PC-9 (cell line): ENCODE data around the gene AP3B1. TPM values are rescaled to one million over a fixed set of nuclear protein-coding genes. Genes with fewer than 3 reads are reported as not detected.

Source experiments
- BruUV-seq: library from RNA; stranded (reverse); fragments of 400-500 nt; replicated peaks from 2 replicates; lab custom pipeline; 2021; lab: Mats Ljungman, UMichigan
- CTCF ChIA-PET: fragments of 300-600 bp; sonication (Branson Sonifier 250); formaldehyde crosslinking; loops from one replicate; lab custom pipeline; 2022; ENCODE audit warnings: antibody characterized with exemption; lab: Charles Lee
- POLR2A ChIA-PET: fragments of 300-600 bp; sonication (Branson Sonifier 250); formaldehyde crosslinking; loops from one replicate; lab custom pipeline; 2022; ENCODE audit warnings: antibody characterized with exemption; ENCODE audit not compliant: unreplicated experiment; lab: Charles Lee
- DNase-seq, 2 experiments: peaks; one replicate each; pipeline versions ENCODE4 v3.0.0 to v3.0.0-alpha.2; 2015 to 2022; ENCODE audit warnings: mixed read lengths in 1 of 2
- H2AFZ ChIP-seq: fragments of 200-600 bp; sonication (generic); 2 replicates; pipeline ENCODE4 v1.8.1; 2017; ENCODE audit warnings: antibody characterized with exemption
- H3F3A ChIP-seq: fragments of 200-600 bp; sonication (generic); 2 replicates; pipeline ENCODE4 v1.8.1; 2017; ENCODE audit warnings: antibody characterized with exemption, mild to moderate bottlenecking, low read depth; ENCODE audit not compliant: insufficient read depth
- H3K27ac ChIP-seq: fragments of 200-600 bp; sonication (generic); 2 replicates; pipeline ENCODE4 v1.6.1; 2016; ENCODE audit warnings: mixed run types
- H3K27me3 ChIP-seq: fragments of 200-600 bp; sonication (generic); 2 replicates; pipeline ENCODE4 v1.6.1; 2016; ENCODE audit warnings: low read depth, mixed run types; ENCODE audit not compliant: insufficient read depth
- H3K36me3 ChIP-seq: fragments of 200-600 bp; sonication (generic); 2 replicates; pipeline ENCODE4 v1.6.1; 2016; ENCODE audit warnings: low read depth, mixed run types
- H3K4me1 ChIP-seq: fragments of 200-600 bp; sonication (generic); replicated peaks from 2 replicates; pipeline ENCODE4 v1.6.1; 2016; ENCODE audit warnings: mixed run types; ENCODE audit not compliant: insufficient read depth
- H3K4me2 ChIP-seq: fragments of 200-600 bp; sonication (generic); 2 replicates; pipeline ENCODE4 v1.6.1; 2017; ENCODE audit warnings: mixed run types
- H3K4me3 ChIP-seq: fragments of 200-600 bp; sonication (generic); 2 replicates; pipeline ENCODE4 v1.6.1; 2016; ENCODE audit warnings: mixed run types
- H3K79me2 ChIP-seq: fragments of 200-600 bp; sonication (generic); 2 replicates; pipeline ENCODE4 v1.6.1; 2017; ENCODE audit warnings: low read depth, mixed run types
- H3K9me2 ChIP-seq: fragments of 200-600 bp; sonication (generic); 2 replicates; pipeline ENCODE4 v1.8.1; 2017; ENCODE audit warnings: mild to moderate bottlenecking; ENCODE audit not compliant: insufficient read depth
- H3K9me3 ChIP-seq: fragments of 200-600 bp; sonication (generic); 2 replicates; pipeline ENCODE4 v1.8.1; 2016; ENCODE audit warnings: low read depth; ENCODE audit not compliant: insufficient read depth
- H4K20me1 ChIP-seq: fragments of 200-600 bp; sonication (generic); 2 replicates; pipeline ENCODE4 v1.8.1; 2017; ENCODE audit not compliant: insufficient read depth
- EZH2 ChIP-seq: fragments of 200-600 bp; sonication (generic); IDR thresholded peaks from 2 replicates; pipeline ENCODE4 v1.8.0; 2017; ENCODE audit warnings: antibody characterized with exemption, low read depth
- intact Hi-C: fragments of 100-400 bp; cut with micrococcal nuclease; formaldehyde crosslinking; loops from one replicate; pipeline ENCODE4 v1.10.0; 2022; ENCODE audit not compliant: unreplicated experiment
- total RNA-seq: library from RNA; stranded (reverse); gene quantifications from 2 replicates; pipeline ENCODE4 v1.2.3, GENCODE V29; 2021
- TF ChIP-seq, protein P1 (sequence below): fragments of 200-600 bp; sonication (generic); conservative IDR thresholded peaks from 2 replicates; pipeline ENCODE4 v1.6.1; 2017; ENCODE audit warnings: mixed run types, antibody characterized with exemption, mild to moderate bottlenecking, moderate library complexity

Gene AP3B1
- total RNA-seq, 1 experiment from 2014 or later = 44.0 TPM

DNA sequence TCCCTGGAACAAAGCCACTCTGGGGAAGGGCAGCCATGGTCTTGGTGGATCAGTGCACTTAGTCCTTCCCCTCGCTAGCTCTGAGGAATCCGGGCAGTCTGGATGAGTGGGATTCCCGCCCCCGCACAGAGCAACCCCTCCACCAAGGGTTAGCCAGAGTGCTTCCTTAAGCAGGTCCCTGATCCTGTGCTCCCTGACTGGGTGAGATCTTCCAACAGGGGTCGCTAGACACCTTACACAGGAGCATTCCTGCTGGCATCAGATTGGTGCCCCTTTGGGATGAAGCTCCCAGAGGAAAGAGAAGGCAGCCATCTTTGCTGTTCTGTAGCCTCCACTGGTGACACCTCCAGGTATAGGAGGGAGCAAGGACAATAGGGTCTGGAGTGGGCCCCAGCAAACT, 228.8 kb downstream of the AP3B1 start:
- H4K20me1 ChIP-seq = no peaks in the 10 kb centered on the region
- H3K27ac ChIP-seq = no peak overlapping the region
- BruUV-seq = no TSS peak
- H2AFZ ChIP-seq = no peak overlapping the region
- TF ChIP-seq EZH2 = no peak
- TF ChIP-seq, protein P1, sequence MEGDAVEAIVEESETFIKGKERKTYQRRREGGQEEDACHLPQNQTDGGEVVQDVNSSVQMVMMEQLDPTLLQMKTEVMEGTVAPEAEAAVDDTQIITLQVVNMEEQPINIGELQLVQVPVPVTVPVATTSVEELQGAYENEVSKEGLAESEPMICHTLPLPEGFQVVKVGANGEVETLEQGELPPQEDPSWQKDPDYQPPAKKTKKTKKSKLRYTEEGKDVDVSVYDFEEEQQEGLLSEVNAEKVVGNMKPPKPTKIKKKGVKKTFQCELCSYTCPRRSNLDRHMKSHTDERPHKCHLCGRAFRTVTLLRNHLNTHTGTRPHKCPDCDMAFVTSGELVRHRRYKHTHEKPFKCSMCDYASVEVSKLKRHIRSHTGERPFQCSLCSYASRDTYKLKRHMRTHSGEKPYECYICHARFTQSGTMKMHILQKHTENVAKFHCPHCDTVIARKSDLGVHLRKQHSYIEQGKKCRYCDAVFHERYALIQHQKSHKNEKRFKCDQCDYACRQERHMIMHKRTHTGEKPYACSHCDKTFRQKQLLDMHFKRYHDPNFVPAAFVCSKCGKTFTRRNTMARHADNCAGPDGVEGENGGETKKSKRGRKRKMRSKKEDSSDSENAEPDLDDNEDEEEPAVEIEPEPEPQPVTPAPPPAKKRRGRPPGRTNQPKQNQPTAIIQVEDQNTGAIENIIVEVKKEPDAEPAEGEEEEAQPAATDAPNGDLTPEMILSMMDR = no peak
- H3K4me2 ChIP-seq = no peak overlapping the region
- no peak overlapping the region for H3K4me3 ChIP-seq
- H3K36me3 ChIP-seq = no peaks in the 10 kb centered on the region
- ChIA-PET POLR2A (no interaction called here), CTCF (no interaction called here)
- no peaks in the 10 kb centered on the region for H3K79me2 ChIP-seq
- no peaks in the 10 kb centered on the region for H3K27me3 ChIP-seq
- H3K9me3 ChIP-seq = no peaks in the 10 kb centered on the region
- no peak for DNase-seq
- H3F3A ChIP-seq = no peaks in the 10 kb centered on the region
- no peaks in the 10 kb centered on the region for H3K9me2 ChIP-seq
- no peaks in the 10 kb centered on the region for H3K4me1 ChIP-seq
- intact Hi-C loops = no loop called here

DNA sequence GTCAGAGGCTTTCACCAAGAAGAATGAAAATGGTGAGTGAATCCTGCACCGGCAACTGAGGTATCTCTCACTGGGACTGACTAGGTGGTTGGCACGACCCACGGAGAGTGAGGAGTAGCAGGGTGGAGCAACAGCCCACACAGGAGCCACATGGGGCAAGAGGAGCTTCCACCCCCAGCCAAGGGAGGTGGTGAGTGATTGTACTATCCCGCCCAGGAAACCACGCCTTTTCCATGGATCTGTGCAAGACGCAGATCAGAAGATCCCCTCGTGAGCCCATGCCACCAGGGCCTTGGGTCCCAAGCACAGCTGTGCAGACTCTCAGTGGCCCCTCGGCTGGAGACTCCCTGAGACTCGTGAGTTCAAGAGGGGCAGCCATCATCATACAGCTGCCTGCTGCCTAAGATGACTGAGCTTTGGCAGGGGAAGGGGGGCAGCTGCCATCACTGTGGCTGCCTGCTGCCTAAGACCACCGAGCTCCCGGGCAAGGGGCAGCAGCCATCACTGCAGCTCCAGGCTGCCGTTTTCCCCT, 229.5 kb downstream of the AP3B1 start:
- no TSS peak for BruUV-seq
- Histone ChIP-seq H3K9me3 (no peaks in the 10 kb centered on the region), H4K20me1 (no peaks in the 10 kb centered on the region), H3K27me3 (no peaks in the 10 kb centered on the region), H3K4me1 (no peaks in the 10 kb centered on the region), H3K4me2 (no peak overlapping the region), H3K4me3 (no peak overlapping the region), H3K79me2 (no peaks in the 10 kb centered on the region), H3F3A (no peaks in the 10 kb centered on the region), H2AFZ (no peak overlapping the region), H3K9me2 (no peaks in the 10 kb centered on the region), H3K27ac (no peak overlapping the region), H3K36me3 (no peaks in the 10 kb centered on the region)
- intact Hi-C loops = no loop called here
- ChIA-PET CTCF (no interaction called here), POLR2A (no interaction called here)
- no peak for TF ChIP-seq EZH2
- TF ChIP-seq, protein P1 = no peak
- DNase-seq = no peak

DNA sequence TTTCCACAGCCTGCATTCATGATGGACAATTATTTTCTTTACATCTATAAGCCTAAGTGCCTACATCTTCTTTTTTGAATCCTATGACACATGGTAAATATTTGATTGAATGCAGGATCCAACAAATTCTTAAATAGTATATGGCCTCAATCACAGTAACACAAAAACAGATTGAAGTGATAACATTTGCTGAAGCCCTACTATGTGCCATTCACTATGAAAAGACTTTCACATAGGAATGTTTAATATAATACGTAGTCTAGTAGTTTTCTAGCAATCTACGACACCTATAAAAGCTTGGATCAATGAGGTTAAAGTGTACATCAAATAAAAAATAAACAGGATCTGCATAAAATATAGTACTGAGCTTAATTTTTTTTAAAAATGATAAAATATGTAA, 231.0 kb downstream of the AP3B1 start:
- H3F3A ChIP-seq = no peaks in the 10 kb centered on the region
- no peaks in the 10 kb centered on the region for H3K4me1 ChIP-seq
- H2AFZ ChIP-seq = no peak overlapping the region
- H3K36me3 ChIP-seq = no peaks in the 10 kb centered on the region
- H3K4me2 ChIP-seq = no peak overlapping the region
- H3K4me3 ChIP-seq = no peak overlapping the region
- H4K20me1 ChIP-seq = no peaks in the 10 kb centered on the region
- TF ChIP-seq, protein P1 = no peak
- no peaks in the 10 kb centered on the region for H3K27me3 ChIP-seq
- no peak overlapping the region for H3K27ac ChIP-seq
- CTCF ChIA-PET = no interaction called here
- BruUV-seq = no TSS peak
- POLR2A ChIA-PET = no interaction called here
- no peaks in the 10 kb centered on the region for H3K9me2 ChIP-seq
- no peak for DNase-seq
- no peaks in the 10 kb centered on the region for H3K79me2 ChIP-seq
- intact Hi-C loops = no loop called here
- no peaks in the 10 kb centered on the region for H3K9me3 ChIP-seq
